Hepatocyte (in vitro differentiated cells): ENCODE data around the gene FADD. TPM values are rescaled to one million over a fixed set of nuclear protein-coding genes. Genes with fewer than 3 reads are reported as not detected.

Experiments used
- DNase-seq: peaks from one replicate; pipeline ENCODE4 v3.0.0-alpha.2; 2016; ENCODE audit warnings: low spot score
- H2AFZ ChIP-seq: fragments of 200-600 bp; sonication (generic); 2 replicates; pipeline ENCODE4 v1.6.0; 2016; ENCODE audit warnings: antibody characterized with exemption, mild to moderate bottlenecking
- H3K27ac ChIP-seq: fragments of 200-600 bp; sonication (generic); 2 replicates; pipeline ENCODE4 v1.5.1; 2016; ENCODE audit warnings: mild to moderate bottlenecking
- H3K27me3 ChIP-seq: fragments of 200-600 bp; sonication (generic); 2 replicates; pipeline ENCODE4 v1.6.1; 2016
- H3K36me3 ChIP-seq: fragments of 200-600 bp; sonication (generic); replicated peaks from 2 replicates; pipeline ENCODE4 v1.5.1; 2016; ENCODE audit warnings: low read depth; ENCODE audit not compliant: insufficient read depth
- H3K4me1 ChIP-seq: fragments of 200-600 bp; sonication (generic); 2 replicates; pipeline ENCODE4 v1.5.1; 2016; ENCODE audit warnings: mild to moderate bottlenecking, moderate library complexity; ENCODE audit not compliant: insufficient read depth
- H3K4me2 ChIP-seq: fragments of 200-600 bp; sonication (generic); 2 replicates; pipeline ENCODE4 v1.6.0; 2016
- H3K4me3 ChIP-seq: fragments of 200-600 bp; sonication (generic); 2 replicates; pipeline ENCODE4 v1.5.1; 2016; ENCODE audit warnings: mild to moderate bottlenecking
- H3K79me2 ChIP-seq: fragments of 200-600 bp; sonication (generic); 2 replicates; pipeline ENCODE4 v1.6.0; 2017; ENCODE audit warnings: mild to moderate bottlenecking
- H3K9me2 ChIP-seq: fragments of 200-600 bp; sonication (generic); replicated peaks from 2 replicates; pipeline ENCODE4 v1.6.0; 2017; ENCODE audit warnings: mild to moderate bottlenecking; ENCODE audit not compliant: insufficient read depth
- H3K9me3 ChIP-seq: fragments of 200-600 bp; sonication (generic); 2 replicates; pipeline ENCODE4 v1.5.1; 2016; ENCODE audit warnings: low read depth, mild to moderate bottlenecking
- H4K20me1 ChIP-seq: fragments of 200-600 bp; sonication (generic); 2 replicates; pipeline ENCODE4 v1.6.0; 2016; ENCODE audit warnings: mild to moderate bottlenecking; ENCODE audit not compliant: insufficient read depth, poor library complexity, severe bottlenecking
- EZH2 ChIP-seq: fragments of 200-600 bp; sonication (generic); IDR thresholded peaks from 2 replicates; pipeline ENCODE4 v1.6.1; 2016; ENCODE audit warnings: antibody characterized with exemption, mild to moderate bottlenecking, borderline replicate concordance
- EZH2phosphoT487 ChIP-seq: fragments of 200-600 bp; sonication (generic); IDR thresholded peaks from one replicate; pipeline ENCODE4 v1.6.1; 2018; ENCODE audit warnings: antibody characterized with exemption, mild to moderate bottlenecking, low read depth, moderate library complexity; ENCODE audit not compliant: unreplicated experiment, severe bottlenecking
- WGBS: methylation state at CpG from one replicate; pipeline ENCODE4 v1.1.6; 2016; ENCODE audit warnings: low lambda C conversion rate; ENCODE audit errors: missing lambda C conversion rate; 5-methylcytosine and 5-hydroxymethylcytosine counted together
- polyA plus RNA-seq: library from polyadenylated mRNA; unstranded; fragments of >200 nt; fragmentation: Nextera tagmentation; extraction: Ambion mirVana; gene quantifications from 2 replicates; pipeline ENCODE4 v1.2.1, GENCODE V29; 2016
- total RNA-seq: library from RNA; depleted of rRNA; stranded (reverse); fragments of >200 nt; gene quantifications from 2 replicates; pipeline ENCODE4 v1.2.3, GENCODE V29; 2014
- TF ChIP-seq, protein P1 (sequence below): fragments of 200-600 bp; sonication (generic); IDR thresholded peaks from 2 replicates; pipeline ENCODE4 v1.5.1; 2016; ENCODE audit warnings: antibody characterized with exemption, mild to moderate bottlenecking; ENCODE audit not compliant: poor library complexity

Gene FADD
- total and polyA plus RNA-seq, 2 experiments from 2014 or later = 29.6 to 36.1 TPM

- 39% methylated on average over 8 of the region's 8 CpGs for WGBS
- Histone ChIP-seq H3K9me2 (no peaks in the 10 kb centered on the region), H4K20me1 (no peaks in the 10 kb centered on the region), H2AFZ (no peak overlapping the region), H3K4me1 (no peaks in the 10 kb centered on the region), H3K27me3 (no peaks in the 10 kb centered on the region), H3K79me2 (no peaks in the 10 kb centered on the region), H3K4me2 (no peak overlapping the region), H3K4me3 (no peak overlapping the region), H3K27ac (no peak overlapping the region), H3K9me3 (no peaks in the 10 kb centered on the region), H3K36me3 (no peaks in the 10 kb centered on the region)
- DNase-seq = peak; percentile 48
- TF ChIP-seq, protein P1, sequence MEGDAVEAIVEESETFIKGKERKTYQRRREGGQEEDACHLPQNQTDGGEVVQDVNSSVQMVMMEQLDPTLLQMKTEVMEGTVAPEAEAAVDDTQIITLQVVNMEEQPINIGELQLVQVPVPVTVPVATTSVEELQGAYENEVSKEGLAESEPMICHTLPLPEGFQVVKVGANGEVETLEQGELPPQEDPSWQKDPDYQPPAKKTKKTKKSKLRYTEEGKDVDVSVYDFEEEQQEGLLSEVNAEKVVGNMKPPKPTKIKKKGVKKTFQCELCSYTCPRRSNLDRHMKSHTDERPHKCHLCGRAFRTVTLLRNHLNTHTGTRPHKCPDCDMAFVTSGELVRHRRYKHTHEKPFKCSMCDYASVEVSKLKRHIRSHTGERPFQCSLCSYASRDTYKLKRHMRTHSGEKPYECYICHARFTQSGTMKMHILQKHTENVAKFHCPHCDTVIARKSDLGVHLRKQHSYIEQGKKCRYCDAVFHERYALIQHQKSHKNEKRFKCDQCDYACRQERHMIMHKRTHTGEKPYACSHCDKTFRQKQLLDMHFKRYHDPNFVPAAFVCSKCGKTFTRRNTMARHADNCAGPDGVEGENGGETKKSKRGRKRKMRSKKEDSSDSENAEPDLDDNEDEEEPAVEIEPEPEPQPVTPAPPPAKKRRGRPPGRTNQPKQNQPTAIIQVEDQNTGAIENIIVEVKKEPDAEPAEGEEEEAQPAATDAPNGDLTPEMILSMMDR = no peak
- no peak for TF ChIP-seq EZH2phosphoT487
- no peak for TF ChIP-seq EZH2
Measured at GRCh38 chr11:70158201-70158600, 44.9 kb upstream of the FADD start.

GRCh38 chr11:70158757-70159389, 44.2 kb upstream of the FADD start:
- H3K9me3 ChIP-seq = no peaks in the 10 kb centered on the region
- H4K20me1 ChIP-seq = no peaks in the 10 kb centered on the region
- no peaks in the 10 kb centered on the region for H3K4me1 ChIP-seq
- H3K79me2 ChIP-seq = no peaks in the 10 kb centered on the region
- 93% methylated on average over 14 of the region's 14 CpGs for WGBS
- DNase-seq = no peak
- H2AFZ ChIP-seq = no peak overlapping the region
- no peak overlapping the region for H3K4me2 ChIP-seq
- TF ChIP-seq, protein P1 = no peak
- TF ChIP-seq EZH2 = no peak
- TF ChIP-seq EZH2phosphoT487 = no peak
- H3K36me3 ChIP-seq = no peaks in the 10 kb centered on the region
- H3K4me3 ChIP-seq = no peak overlapping the region
- H3K27me3 ChIP-seq = no peaks in the 10 kb centered on the region
- H3K9me2 ChIP-seq = no peaks in the 10 kb centered on the region
- H3K27ac ChIP-seq = no peak overlapping the region

- Histone ChIP-seq H3K9me3 (no peaks in the 10 kb centered on the region), H3K4me3 (no peak overlapping the region), H3K36me3 (no peaks in the 10 kb centered on the region), H3K27me3 (no peaks in the 10 kb centered on the region), H2AFZ (no peak overlapping the region), H3K4me1 (no peaks in the 10 kb centered on the region), H3K9me2 (no peaks in the 10 kb centered on the region), H3K79me2 (no peaks in the 10 kb centered on the region), H3K27ac (no peak overlapping the region), H4K20me1 (no peaks in the 10 kb centered on the region), H3K4me2 (no peak overlapping the region)
- TF ChIP-seq EZH2 (no peak), EZH2phosphoT487 (no peak)
- TF ChIP-seq, protein P1 = no peak
- no peak for DNase-seq
- 92% methylated on average over 24 of the region's 24 CpGs for WGBS
Measured at GRCh38 chr11:70159627-70160570, 43.2 kb upstream of the FADD start.
